Measurements from ENCODE around the gene SNAP25. TPM values are rescaled to one million over a fixed set of nuclear protein-coding genes. Genes with fewer than 3 reads are reported as not detected.

The SNAP25 gene
- total RNA-seq, 2 donors from 2014 or later, result 0.11 TPM; not detected in 1

DNA sequence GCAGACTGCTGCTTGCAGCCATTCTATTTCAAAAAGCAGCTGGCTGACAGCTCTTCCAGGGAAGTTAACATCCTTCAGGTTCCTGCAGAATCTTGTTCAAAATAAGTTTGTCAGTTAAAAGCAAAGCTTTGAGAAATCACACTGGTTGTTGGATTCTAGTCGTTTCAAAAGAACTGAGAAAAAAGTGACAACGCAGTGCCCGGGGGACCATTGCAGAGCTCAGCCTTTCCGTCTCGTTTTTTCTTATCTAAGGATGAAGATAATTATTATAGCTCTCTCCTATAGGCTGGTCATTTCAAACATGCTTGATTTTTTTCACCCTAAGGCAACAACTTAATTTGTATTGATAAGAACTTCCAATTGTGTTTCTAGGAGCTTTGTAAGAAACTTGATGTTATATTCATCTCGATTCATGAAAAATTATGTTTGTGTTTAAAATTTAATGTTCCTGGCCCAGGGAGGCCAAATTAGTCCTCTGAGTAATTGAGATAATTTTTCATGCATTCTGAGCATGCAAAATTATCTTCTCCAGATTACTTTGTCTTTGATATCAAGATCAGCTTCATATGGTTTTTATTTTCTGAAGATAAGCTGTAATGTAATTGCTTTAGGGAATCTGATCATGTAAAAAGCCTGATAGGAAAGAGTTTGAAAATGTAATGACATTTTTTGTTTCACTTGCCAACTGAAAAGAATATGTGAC lies 58.4 kb downstream of the SNAP25 start:
- H3K27me3 ChIP-seq (ENCODE audit: control insufficient read depth, insufficient read depth, low read length, poor library complexity, severe bottlenecking), result no peaks in the 10 kb centered on the region
- no peak for DNase-seq
- WGBS, 2 experiments (ENCODE audit: insufficient coverage in 1 of 2, insufficient read length in 1 of 2), result 81 to 88% methylated on average over 5 to 6 of the region's 6 CpGs
- H3K9ac ChIP-seq (ENCODE audit: extremely low read depth, low read length, poor library complexity, severe bottlenecking), result no peak overlapping the region
- H3K4me1 ChIP-seq (ENCODE audit: control insufficient read depth, insufficient read depth, low read length), result peaks cover 5% of the 10 kb centered on the region
- no peak for TF ChIP-seq CTCF (conservative IDR thresholded peaks at IDR 0.05)
- H3K36me3 ChIP-seq (ENCODE audit: control insufficient read depth, insufficient read depth, low read length), result no peaks in the 10 kb centered on the region
- Mint-ChIP-seq H3K4me1 (peaks cover 40% of the 10 kb centered on the region), H3K36me3 (ENCODE audit: low read depth) (no peaks in the 10 kb centered on the region), H3K27ac (no peak overlapping the region), H3K9me3 (no peaks in the 10 kb centered on the region), H3K27me3 (ENCODE audit: insufficient read depth) (no peaks in the 10 kb centered on the region), H3K4me3 (no peak overlapping the region)
- H3K4me3 ChIP-seq (ENCODE audit: low read length), result no peak overlapping the region
- no peaks in the 10 kb centered on the region for H3K9me3 ChIP-seq (ENCODE audit: control insufficient read depth, low read length)
- H3K27ac ChIP-seq (ENCODE audit: low read depth, low read length), result no peak overlapping the region

DNA sequence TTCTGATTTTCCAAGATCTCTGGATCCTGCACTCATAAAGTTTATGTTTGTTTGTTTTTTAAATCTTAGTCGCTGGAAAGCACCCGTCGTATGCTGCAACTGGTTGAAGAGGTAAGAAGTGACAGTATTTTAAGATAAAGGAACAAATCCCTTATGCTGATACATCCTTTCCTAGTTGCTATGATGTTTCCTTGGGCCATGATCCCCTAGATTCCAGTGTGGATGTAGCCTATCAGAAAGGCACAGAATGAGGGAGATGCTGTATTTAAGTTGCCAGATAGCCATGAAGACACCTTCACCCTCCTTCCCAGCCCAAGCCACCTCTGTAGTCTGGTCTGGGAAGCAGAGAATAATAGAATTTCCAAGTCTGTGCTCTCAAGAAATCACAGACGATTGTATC lies 59.0 kb downstream of the SNAP25 start:
- H3K27me3 ChIP-seq (ENCODE audit: control insufficient read depth, insufficient read depth, low read length, poor library complexity, severe bottlenecking), result no peaks in the 10 kb centered on the region
- no peak overlapping the region for H3K9ac ChIP-seq (ENCODE audit: extremely low read depth, low read length, poor library complexity, severe bottlenecking)
- Mint-ChIP-seq H3K9me3 (no peaks in the 10 kb centered on the region), H3K36me3 (ENCODE audit: low read depth) (no peaks in the 10 kb centered on the region), H3K27ac (no peak overlapping the region), H3K4me1 (peaks cover 39% of the 10 kb centered on the region), H3K4me3 (no peak overlapping the region), H3K27me3 (ENCODE audit: insufficient read depth) (no peaks in the 10 kb centered on the region)
- H3K27ac ChIP-seq (ENCODE audit: low read depth, low read length), result no peak overlapping the region
- TF ChIP-seq CTCF (conservative IDR thresholded peaks at IDR 0.05), result no peak
- no peak for DNase-seq
- H3K4me1 ChIP-seq (ENCODE audit: control insufficient read depth, insufficient read depth, low read length), result peaks cover 5% of the 10 kb centered on the region
- H3K9me3 ChIP-seq (ENCODE audit: control insufficient read depth, low read length), result no peaks in the 10 kb centered on the region
- no peak overlapping the region for H3K4me3 ChIP-seq (ENCODE audit: low read length)
- H3K36me3 ChIP-seq (ENCODE audit: control insufficient read depth, insufficient read depth, low read length), result no peaks in the 10 kb centered on the region
- WGBS, 2 experiments (ENCODE audit: insufficient coverage in 1 of 2, insufficient read length in 1 of 2), result 87% methylated on average over 4 of the region's 4 CpGs; no CpG with 5 or more reads in 1 of the 2 experiments

DNA sequence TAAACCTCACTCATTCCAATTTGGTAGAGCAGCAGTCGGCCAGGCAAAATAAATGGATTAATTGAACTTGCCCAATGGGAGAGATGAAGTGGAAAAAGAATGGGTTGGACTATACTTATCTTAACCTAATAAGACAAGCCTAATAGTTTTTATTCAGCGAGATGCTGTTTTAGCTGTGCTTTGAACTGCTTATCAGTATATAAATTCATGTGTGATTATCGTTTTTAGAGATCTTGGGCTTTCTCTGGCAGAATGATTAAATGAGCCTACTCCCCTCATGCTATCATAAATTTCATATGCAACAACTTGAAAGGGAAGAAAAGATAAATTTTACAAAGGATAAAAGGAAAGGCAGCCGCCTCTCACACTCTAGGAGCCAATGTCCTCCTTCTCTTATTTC lies 59.8 kb downstream of the SNAP25 start:
- Histone ChIP-seq H3K27ac (ENCODE audit: low read depth, low read length) (no peak overlapping the region), H3K4me3 (ENCODE audit: low read length) (no peak overlapping the region), H3K4me1 (ENCODE audit: control insufficient read depth, insufficient read depth, low read length) (peaks cover 5% of the 10 kb centered on the region), H3K27me3 (ENCODE audit: control insufficient read depth, insufficient read depth, low read length, poor library complexity, severe bottlenecking) (no peaks in the 10 kb centered on the region), H3K9ac (ENCODE audit: extremely low read depth, low read length, poor library complexity, severe bottlenecking) (no peak overlapping the region), H3K9me3 (ENCODE audit: control insufficient read depth, low read length) (no peaks in the 10 kb centered on the region), H3K36me3 (ENCODE audit: control insufficient read depth, insufficient read depth, low read length) (no peaks in the 10 kb centered on the region)
- Mint-ChIP-seq H3K27me3 (ENCODE audit: insufficient read depth) (no peaks in the 10 kb centered on the region), H3K9me3 (no peaks in the 10 kb centered on the region), H3K4me3 (no peak overlapping the region), H3K36me3 (ENCODE audit: low read depth) (no peaks in the 10 kb centered on the region), H3K4me1 (peaks cover 41% of the 10 kb centered on the region), H3K27ac (no peak overlapping the region)
- TF ChIP-seq CTCF (conservative IDR thresholded peaks at IDR 0.05), result no peak
- DNase-seq, result no peak
- WGBS, 2 experiments (ENCODE audit: insufficient coverage in 1 of 2, insufficient read length in 1 of 2), result 80 to 100% methylated on average over 1 of the region's 4 CpGs

Measured in endodermal cell (in vitro differentiated cells).